Measurements from ENCODE around the gene APBB3.
"Not testable (repeated sequence)": the region's sequence is repeated elsewhere in the genome, so short reads cannot be mapped to it uniquely, and the experiment has no call there.

DNA sequence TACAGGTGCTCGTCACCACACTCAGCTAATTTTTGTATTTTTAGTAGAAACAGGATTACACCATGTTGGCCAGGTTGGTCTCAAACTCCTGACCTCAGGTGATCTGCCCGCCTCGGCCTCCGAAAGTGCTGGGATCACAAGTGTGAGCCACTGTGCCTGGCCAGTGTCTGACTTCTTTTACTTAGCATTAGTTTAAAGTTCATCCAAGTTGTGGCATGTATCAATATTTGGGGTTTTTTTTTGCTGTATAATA lies 39.0 kb upstream of the APBB3 start:
- TF ChIP-seq EZH2phosphoT487 (IDR thresholded peaks at IDR 0.05; ENCODE audit: insufficient read depth, low read depth); EZH2 (IDR thresholded peaks at IDR 0.05; ENCODE audit: insufficient read depth, poor library complexity, severe bottlenecking): not testable (repeated sequence)
